HG03571 (cell line): ENCODE results near the gene NTM.
"Not testable (repeated sequence)": the region's sequence is repeated elsewhere in the genome, so short reads cannot be mapped to it uniquely, and the experiment has no call there.

ENCODE experiments used
- ATAC-seq: cut with Tn5 transposase; IDR thresholded peaks from one replicate; pipeline ENCODE4 v1.9.1; 2021; ENCODE audit not compliant: unreplicated experiment

Gene NTM

GRCh38 chr11:131370090-131370751 is at the start of gene NTM:
TSS of gene NTM (plus strand) at chr11:131370615.
- no peak for ATAC-seq

- no peak for ATAC-seq
Measured at GRCh38 chr11:131324921-131325570, 45.4 kb upstream of the NTM start.

GRCh38 chr11:131326829-131327228 is 43.6 kb upstream of the NTM start:
- ATAC-seq: no peak

- no peak for ATAC-seq
Measured at GRCh38 chr11:131327421-131327820, 43.0 kb upstream of the NTM start.

- no peak for ATAC-seq
Measured at GRCh38 chr11:131328843-131329242, 41.6 kb upstream of the NTM start.

GRCh38 chr11:131331010-131331409 is 39.4 kb upstream of the NTM start:
- no peak for ATAC-seq

- ATAC-seq: no peak
Measured at GRCh38 chr11:131331546-131331945, 38.9 kb upstream of the NTM start.

- no peak for ATAC-seq
Measured at GRCh38 chr11:131334601-131335000, 35.8 kb upstream of the NTM start.

DNA sequence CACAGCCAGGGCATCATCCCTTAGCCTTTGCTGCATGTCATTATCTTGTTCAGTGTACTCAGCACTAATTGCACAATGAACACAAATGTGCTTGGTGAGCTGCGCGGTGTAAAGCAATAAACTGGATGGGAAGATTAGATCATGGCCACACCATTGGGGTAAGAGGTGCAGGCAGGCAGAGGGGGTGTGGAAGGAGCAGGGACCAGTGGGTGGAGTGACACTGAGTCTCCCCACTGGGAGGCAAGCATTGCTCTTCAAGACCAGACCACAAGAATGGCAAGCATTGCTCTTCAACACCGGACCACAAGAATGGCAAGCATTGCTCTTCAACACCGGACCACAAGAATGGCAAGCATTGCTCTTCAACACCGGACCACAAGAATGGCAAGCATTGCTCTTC is 28.5 kb upstream of the NTM start:
- not testable (repeated sequence) for ATAC-seq

- ATAC-seq: not testable (repeated sequence)
Measured at GRCh38 chr11:131342442-131342841, 28.0 kb upstream of the NTM start.

GRCh38 chr11:131345406-131345805 is 25.0 kb upstream of the NTM start:
- no peak for ATAC-seq

GRCh38 chr11:131349368-131350086 is 20.9 kb upstream of the NTM start:
- ATAC-seq: no peak

GRCh38 chr11:131350872-131351271 is 19.5 kb upstream of the NTM start:
- ATAC-seq: no peak

- no peak for ATAC-seq
Measured at GRCh38 chr11:131351848-131352247, 18.6 kb upstream of the NTM start.

DNA sequence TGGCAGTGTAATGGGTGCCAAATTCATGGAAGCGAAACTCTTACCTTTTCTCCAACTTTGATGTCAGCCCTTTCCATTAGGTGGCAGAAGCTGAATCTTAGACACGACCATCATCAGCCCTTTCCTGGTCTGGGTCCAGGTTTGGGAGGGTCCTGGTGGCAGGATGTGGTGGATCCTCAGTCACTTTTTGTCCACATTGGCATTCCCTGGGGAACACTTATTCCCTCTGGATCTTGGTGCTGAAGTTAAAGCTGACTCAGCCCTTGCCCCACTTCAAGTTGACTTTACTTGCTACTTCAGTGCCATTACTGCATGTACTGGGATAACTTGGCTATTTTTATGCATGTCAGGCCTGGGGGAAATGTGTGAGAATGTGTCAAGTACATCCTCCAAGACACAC is 16.6 kb upstream of the NTM start:
- ATAC-seq: no peak

DNA sequence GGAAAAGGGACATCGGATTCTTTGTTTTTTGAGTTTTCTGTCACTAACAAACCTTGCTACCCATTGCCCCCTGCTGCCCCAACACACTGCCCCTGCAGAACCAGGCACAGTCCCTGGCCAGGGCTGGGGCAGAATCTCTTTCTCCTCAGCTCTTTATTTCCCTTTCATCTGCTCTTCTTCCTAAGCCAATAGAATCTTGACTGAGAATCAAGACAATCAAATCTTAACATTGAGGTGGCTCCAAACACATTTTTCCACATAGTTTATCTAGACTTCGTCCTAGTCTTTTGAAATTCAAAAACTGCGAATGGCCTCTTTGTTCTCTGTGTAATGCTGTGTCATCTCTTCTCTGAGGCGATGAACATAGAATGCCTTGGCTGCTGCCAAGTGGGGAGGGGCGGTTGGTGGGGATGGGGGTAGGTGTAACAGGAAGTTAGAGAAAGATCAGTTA is 16.1 kb upstream of the NTM start:
- no peak for ATAC-seq

GRCh38 chr11:131356206-131356605 is 14.2 kb upstream of the NTM start:
- ATAC-seq: no peak

DNA sequence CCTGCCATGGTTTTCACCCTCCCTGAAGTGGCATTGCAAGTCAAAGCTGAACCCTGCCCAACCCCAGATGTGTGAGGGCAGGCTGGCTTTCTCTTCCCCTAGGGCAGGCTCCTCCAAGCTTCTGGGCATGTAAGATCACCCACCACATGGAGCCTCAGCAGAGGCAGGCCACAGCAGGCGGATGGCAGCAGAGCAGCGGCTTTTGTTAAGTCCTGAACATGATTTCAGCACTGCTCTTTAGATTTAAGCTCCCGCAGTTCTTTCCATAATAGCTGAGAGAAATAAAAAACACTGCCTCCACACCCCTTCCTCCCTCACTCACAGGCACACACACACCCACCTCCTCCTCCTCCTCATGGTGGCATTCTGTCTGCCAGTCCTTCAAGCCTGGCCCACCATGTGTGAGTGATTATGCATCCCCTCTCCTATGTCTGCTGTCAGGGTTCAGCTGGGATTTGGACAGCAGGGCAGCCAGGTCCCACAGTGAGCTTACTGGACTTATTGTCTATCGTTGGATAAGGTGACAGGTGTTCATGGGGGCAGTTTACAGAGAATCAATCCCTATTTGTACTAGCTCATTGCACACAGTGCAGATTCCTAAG is 5.0 kb upstream of the NTM start:
- ATAC-seq: no peak

DNA sequence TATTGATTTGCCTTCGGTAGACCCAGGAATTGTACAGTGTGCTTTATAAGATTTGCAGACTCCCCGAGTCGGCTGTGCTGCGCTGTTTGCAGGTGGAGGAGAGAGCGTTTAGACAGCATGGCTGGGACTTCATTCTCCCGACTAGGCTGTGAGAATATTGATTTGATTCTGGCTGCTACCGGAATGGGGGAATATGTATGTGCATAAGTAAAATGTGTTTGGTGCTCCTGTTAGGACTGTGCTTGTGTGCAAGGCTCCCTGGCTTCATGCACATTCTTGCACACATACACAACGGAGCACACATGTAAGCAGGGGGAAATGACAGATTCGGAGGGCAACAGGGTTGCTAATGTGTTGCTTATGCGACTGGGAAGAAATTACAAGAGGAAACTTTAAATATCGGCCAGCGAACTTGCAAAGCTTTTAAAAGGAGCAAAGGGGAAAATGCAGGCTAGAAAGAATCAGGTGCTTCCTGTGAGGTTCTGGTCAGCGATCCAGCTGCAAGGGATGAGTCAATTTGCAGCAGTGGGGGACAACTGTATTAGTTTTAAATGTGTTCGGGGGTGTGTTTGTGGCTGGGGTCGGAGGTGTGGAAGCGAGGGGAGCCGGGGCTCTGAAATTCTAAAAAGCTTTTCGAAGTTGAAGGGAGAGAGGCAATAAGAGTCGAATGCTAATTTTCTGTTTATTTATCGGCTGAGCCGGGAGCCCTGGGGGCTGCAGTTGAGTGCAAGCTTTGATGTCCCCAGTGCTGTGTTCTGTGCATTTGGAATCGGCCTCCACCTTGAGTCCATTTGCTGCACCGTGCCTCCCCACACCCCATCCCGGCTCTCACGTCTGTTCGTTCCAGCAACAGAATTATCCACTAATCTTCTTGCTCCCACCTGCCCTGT is 731 bp downstream of the NTM start:
- no peak for ATAC-seq

DNA sequence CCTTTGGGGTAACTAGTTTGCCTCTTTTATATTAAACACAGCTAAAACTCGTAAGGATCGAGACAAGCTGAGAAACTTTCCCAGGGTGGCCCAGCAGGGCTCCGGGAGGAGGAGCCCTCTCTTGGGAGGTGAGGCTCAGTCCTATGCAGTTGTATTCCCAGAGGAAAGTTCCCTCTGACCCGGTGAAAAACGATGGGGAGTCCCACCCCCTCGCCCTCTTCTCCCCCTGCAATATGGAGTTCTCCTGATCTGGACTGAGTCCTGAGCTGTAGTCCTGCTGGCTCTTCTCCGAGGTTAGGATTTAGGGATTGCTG is 1.3 kb downstream of the NTM start:
- ATAC-seq: no peak
